DLD1 (cell line): ENCODE data around the gene NGRN.

ENCODE experiments used
- in situ Hi-C: cut with HindIII; loops from 2 replicates; pipeline ENCODE4 v1.10.0; 2017; ENCODE audit warnings: low sequenced_read_pairs

The NGRN gene, protein sequence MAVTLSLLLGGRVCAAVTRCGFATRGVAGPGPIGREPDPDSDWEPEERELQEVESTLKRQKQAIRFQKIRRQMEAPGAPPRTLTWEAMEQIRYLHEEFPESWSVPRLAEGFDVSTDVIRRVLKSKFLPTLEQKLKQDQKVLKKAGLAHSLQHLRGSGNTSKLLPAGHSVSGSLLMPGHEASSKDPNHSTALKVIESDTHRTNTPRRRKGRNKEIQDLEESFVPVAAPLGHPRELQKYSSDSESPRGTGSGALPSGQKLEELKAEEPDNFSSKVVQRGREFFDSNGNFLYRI

DNA sequence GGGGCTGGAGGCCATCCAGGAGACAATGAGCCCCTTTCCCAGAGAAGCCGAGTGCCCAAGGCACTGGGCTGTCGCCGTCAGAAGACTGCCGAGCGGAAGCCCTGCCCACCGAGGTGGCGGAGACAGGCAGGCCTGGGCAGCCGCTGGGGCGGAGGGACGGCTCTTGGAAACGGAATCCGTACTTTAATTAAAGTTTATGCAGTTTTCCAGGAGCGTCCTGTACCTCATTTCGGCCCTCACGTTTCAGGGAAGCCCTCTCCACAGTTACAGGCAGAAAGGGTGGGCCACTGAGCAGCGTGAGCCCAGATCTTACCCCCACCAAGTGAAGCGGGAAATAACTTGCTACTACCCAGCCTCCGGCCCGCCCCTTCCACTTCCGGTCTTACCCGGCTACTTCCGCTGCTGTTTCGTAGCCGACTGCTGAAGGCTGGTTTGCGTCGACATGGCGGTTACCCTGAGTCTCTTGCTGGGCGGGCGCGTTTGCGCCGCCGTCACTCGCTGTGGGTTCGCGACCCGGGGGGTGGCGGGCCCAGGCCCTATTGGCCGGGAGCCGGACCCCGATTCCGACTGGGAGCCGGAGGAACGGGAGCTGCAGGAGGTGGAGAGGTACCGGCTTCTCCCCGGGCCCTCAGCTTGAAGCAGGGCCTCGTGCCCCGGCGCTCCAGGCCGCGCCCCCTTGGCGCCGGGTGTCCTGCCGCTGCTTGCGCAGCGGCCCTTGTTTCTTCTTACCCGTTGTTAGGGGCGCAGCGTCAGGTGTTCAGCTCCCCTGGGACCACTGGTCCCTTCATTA, at the start of gene NGRN:
NGRN (plus strand) TSS at position 402 of the 790 bp plus-strand sequence; CDS start at position 443, 41 bp downstream.
- in situ Hi-C loops: no loop called here

DNA sequence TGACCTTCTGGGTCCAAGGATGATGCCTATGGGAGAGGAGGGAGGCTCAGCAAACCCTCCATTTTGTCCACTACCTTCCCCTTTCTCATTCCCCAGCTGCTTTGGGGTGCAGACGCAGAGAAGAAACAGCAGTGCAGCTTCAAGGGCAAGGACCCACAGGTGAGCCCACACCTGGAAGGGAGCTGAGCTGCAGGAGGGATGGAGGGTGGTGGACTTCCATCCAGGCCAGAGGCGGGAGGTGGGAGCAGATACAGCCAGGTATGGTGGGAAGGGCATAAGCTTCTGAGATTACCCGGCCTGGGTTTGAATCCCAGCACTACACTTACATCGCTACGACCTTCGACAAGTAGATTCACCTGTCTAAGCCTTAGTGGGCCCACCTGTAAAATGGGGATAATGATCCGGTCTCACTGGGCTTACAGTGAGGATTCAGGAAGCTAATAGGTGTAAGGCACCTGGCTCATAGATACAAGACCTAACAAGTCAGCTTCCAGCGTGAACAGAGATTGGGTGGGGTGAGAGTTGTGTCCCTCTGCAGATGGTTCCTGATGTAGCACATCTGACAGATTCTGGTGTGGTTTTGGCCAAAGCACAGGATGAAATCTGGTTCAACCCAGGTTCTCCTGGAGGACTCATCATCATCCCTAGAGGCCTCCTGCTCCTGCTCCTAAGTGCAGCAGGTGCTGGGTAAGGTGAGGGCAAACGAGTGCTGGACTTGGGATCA, 47.6 kb upstream of the NGRN start:
- in situ Hi-C loops: loop anchor here (10.0 kb wide), 1 partner anchor 73 kb away; no protein-coding TSS in a partner anchor

DNA sequence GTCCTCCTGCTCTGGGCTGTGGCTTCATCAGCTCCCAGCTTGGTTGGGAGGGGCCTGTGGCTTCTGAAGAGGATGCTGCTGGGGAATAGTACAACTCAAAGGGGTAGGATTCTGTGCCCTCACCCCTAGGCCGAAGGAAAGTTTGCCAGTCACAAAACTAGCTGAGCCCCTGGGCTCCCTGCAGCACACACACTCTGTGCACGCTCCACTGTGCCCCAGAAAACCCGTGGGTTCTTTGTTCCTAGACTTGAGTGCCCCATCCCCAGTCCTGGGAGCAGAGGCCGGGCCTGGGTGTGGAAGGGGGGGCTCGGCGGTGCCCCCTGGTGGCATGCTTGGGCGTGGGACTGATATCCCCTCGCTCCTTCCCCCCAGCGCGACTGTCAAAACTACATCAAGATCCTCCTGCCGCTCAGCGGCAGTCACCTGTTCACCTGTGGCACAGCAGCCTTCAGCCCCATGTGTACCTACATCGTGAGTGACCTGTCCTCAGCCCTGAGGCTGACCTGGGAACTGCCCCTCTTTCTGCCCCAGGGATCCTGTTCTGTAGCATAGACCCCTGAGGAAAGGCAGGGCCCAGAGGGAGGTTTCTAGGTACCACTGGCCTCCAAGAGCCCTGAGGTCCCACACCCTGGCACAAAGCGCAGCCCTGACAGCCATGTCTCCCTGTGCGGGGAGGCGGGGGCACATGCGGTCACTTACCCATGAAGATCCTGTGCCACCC, 45.9 kb upstream of the NGRN start:
- in situ Hi-C loops: loop anchor here (10.0 kb wide), 1 partner anchor 75 kb away; no protein-coding TSS in a partner anchor

DNA sequence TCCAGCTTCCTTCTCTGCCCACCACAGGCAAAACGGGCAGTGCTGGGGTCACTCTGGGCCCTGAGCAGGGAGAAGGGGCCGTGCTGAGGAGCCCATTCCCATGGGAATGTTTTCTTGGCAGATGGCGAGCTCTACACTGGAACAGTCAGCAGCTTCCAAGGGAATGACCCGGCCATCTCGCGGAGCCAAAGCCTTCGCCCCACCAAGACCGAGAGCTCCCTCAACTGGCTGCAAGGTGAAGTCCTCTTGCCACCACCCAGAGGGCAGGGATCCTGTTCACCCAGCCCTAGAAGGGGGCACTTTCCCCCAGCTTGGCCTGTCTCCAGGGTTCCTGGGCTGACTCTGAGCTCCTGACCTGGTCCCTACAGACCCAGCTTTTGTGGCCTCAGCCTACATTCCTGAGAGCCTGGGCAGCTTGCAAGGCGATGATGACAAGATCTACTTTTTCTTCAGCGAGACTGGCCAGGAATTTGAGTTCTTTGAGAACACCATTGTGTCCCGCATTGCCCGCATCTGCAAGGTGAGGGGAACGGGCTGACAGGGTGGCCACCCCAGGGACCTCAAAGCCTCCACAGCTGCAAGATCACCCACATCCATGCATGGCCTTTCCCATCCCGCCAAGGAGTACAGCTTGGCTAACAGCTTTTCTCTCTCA, 44.1 kb upstream of the NGRN start:
- in situ Hi-C loops: no loop called here

DNA sequence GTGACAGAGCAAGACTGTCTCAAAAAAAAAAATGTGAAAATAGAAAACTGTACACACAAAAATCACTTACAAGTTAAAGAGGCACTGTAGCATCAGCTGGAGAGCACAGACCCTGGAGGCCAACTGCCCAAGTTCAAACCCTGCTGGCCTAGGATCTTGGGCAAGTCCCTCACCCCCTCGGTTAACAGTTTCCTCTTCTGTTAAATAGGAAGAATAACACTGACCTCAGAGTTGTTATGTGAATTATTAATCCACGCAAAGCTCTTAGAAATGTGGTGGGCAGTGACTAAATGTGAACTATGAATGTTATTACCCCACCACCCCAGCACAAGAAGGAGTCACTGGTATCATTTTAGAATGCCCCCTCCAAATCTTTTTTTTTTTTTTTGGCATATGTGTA, 42.9 kb upstream of the NGRN start:
- in situ Hi-C loops: no loop called here

DNA sequence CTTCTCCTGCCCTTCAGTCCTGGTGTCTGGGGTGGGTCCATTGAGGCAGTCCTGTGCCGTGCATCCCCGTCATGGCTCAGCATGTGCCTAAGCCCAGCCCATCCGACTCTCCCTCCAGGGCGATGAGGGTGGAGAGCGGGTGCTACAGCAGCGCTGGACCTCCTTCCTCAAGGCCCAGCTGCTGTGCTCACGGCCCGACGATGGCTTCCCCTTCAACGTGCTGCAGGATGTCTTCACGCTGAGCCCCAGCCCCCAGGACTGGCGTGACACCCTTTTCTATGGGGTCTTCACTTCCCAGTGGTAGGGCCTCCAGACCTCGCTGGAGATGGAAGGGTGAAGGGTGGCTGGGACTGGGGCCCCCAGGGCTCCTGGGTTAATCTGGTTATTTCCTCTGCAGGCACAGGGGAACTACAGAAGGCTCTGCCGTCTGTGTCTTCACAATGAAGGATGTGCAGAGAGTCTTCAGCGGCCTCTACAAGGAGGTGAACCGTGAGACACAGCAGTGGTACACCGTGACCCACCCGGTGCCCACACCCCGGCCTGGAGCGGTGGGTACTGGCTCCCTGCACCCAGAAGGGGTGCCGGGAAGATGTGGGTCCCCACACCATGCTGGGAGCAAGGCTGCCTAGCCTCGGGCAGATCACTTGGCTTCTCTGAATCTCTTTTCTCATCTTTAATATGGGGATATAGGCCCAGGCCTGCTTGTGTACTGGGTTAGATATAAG, 41.9 kb upstream of the NGRN start:
- in situ Hi-C loops: no loop called here

DNA sequence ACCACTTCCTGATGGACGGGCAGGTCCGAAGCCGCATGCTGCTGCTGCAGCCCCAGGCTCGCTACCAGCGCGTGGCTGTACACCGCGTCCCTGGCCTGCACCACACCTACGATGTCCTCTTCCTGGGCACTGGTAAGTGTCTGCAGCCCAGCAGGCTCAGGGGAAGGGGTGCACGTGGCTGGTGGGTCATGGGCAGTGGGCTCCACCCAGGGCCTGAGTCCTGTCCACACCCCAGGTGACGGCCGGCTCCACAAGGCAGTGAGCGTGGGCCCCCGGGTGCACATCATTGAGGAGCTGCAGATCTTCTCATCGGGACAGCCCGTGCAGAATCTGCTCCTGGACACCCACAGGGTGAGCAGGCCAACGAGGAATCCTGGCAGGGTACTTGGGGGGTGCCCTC, 40.4 kb upstream of the NGRN start:
- in situ Hi-C loops: no loop called here

DNA sequence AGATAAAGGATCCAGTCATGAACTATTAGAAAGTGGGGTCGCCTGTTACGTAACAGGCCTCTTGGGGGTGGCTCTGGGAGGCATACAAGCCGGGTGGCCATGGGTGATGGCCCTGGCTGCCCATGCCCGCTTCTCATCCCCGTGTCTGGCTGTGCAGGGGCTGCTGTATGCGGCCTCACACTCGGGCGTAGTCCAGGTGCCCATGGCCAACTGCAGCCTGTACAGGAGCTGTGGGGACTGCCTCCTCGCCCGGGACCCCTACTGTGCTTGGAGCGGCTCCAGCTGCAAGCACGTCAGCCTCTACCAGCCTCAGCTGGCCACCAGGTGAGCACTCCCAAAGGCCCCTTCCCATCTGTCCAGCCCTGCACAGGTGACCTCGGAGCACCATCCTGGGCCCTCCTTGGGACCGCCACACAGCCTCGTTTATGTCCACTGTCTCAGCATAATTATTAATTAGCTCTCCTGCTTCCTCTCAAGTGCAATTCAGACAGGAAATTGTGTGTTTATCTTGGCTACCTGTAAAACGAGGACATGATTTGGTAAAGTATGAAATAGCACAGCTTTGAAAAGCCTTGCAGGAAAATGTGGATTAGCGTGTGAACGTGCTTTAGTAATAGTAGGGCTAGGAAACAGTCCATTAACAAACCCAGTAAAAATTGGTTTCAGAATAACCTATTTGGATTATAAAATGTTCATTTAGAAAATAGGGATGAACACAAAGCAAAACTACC, 39.8 kb upstream of the NGRN start:
- in situ Hi-C loops: no loop called here

DNA sequence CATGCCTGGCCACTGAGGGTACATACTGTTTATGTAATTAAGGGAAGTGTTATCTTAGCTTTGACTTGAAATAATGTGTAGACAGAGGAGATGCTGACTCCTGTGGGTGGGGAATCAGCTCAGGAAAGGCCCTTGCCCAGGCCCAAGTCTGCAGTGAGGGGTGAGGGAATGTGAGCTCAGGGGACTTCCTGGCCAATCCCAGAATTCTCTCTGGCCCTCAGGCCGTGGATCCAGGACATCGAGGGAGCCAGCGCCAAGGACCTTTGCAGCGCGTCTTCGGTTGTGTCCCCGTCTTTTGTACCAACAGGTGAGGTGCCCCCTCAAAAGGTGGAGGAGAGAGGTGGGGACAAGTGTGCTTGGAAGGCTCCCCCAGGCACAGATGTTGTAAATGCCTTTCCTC, 38.1 kb upstream of the NGRN start:
- in situ Hi-C loops: no loop called here

DNA sequence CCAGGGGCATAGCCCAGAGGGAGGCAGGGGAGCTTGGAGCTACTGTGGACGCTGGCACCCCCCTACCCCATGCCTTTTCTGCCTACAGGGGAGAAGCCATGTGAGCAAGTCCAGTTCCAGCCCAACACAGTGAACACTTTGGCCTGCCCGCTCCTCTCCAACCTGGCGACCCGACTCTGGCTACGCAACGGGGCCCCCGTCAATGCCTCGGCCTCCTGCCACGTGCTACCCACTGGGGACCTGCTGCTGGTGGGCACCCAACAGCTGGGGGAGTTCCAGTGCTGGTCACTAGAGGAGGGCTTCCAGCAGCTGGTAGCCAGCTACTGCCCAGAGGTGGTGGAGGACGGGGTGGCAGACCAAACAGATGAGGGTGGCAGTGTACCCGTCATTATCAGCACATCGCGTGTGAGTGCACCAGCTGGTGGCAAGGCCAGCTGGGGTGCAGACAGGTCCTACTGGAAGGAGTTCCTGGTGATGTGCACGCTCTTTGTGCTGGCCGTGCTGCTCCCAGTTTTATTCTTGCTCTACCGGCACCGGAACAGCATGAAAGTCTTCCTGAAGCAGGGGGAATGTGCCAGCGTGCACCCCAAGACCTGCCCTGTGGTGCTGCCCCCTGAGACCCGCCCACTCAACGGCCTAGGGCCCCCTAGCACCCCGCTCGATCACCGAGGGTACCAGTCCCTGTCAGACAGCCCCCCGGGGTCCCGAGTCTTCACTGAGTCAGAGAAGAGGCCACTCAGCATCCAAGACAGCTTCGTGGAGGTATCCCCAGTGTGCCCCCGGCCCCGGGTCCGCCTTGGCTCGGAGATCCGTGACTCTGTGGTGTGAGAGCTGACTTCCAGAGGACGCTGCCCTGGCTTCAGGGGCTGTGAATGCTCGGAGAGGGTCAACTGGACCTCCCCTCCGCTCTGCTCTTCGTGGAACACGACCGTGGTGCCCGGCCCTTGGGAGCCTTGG, 37.4 kb upstream of the NGRN start:
- in situ Hi-C loops: no loop called here

DNA sequence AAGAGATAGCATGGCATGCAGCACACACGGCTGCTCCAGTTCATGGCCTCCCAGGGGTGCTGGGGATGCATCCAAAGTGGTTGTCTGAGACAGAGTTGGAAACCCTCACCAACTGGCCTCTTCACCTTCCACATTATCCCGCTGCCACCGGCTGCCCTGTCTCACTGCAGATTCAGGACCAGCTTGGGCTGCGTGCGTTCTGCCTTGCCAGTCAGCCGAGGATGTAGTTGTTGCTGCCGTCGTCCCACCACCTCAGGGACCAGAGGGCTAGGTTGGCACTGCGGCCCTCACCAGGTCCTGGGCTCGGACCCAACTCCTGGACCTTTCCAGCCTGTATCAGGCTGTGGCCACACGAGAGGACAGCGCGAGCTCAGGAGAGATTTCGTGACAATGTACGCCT, 36.5 kb upstream of the NGRN start:
- in situ Hi-C loops: no loop called here

DNA sequence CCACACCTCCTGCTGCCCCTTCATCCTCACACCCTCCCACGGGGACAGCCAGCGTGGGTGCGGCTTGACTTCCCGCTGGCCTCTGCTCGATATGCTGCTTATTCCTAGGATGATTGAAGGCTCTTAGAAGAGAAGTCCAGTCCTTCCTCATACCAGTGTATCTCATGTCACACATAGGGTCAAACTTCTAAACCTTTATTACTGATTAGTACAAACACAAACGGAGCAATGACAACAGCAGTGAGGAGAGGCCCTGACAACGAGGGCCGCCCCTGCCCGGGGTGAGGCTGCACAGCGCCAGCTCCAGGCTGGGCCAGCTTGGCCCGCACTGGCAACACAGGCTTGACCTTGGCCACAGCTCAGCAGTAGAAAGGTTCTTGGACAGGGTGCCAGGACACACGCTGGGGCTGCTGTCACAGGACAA, 35.4 kb upstream of the NGRN start:
- in situ Hi-C loops: no loop called here

DNA sequence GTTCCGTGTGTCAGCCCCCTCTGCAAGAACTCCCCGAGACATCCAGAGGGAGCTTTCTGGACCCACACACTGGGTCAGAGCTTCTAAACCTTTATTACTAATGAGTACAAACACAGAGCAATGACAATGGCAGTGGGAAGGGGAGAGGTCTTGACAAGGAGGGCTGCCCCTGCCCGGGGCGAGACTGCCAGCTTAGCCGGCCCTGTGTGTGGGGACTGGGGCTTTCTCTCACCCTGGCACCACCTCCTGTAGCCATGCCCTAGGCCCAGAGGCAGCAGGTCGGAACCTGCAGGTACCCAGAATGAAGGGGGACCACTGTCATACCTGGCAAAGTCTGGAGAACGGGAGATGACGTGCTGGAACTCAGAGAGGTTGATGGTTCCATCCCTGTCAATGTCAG, 34.9 kb upstream of the NGRN start:
- in situ Hi-C loops: no loop called here

DNA sequence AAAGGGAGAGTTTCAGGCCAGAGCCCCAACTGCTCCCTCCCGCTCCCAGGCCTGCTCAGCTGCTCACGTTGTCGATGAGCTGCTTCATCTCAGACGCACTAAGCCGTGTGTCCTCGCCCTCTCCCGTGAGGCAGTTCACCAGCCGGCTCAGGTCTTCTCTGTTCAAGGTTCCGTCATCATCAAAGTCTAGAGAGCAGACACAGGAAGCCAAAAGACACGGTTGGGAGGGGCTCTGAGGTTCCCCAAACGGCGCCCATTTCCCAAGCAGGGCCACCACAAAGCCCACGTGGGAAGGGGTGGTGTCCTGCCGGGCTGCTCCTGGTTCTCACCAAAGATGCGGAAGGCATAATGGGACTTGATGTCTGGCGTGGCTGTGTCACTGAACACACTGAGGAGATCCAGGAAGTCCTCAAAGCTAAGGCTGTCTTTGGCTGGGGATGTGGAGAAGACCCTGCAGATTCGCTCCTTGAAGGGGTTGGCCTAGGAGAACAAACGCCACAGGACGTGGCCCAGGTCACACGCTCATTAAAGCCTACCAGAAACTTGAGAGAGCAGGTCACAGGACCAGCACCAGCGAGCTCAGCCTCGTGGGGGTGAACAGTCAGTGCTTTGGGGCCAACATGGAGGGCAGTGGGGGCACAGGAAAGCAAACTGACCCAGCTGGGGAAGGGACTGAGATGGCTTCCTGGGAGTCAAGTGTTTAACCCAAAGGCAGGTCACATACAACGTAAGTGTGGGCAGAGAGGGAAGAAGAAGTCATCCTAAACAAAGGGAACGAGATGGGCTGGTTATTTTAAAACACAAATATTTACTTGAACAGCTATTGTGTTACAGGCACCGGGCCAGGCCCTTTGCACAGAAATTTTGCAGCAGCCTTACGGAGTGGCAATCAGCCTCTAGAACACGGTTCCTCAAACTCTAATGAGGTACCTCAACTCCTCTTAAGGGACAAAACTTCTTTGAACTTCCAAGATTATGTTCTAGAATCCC, 34.1 kb upstream of the NGRN start:
- in situ Hi-C loops: no loop called here

DNA sequence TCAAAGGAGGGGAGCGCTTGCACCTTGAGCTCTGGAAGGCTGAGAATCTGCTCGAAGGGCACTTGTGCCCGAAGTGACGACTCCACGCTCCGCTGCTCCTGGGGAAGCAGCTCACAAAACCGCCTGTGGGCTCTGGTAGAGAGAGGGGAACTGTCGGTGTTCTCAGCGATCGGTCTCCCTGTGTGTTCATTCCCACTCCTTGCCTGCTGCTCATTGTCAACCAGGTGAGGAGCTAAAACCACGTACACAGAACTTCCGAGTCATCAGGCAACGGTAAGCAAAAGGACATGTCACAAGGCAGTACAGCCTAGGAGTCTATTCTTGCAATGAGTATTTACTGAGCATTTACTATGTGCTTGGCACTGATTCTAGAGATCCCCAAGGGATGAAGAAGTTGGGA, 33.3 kb upstream of the NGRN start:
- in situ Hi-C loops: no loop called here

DNA sequence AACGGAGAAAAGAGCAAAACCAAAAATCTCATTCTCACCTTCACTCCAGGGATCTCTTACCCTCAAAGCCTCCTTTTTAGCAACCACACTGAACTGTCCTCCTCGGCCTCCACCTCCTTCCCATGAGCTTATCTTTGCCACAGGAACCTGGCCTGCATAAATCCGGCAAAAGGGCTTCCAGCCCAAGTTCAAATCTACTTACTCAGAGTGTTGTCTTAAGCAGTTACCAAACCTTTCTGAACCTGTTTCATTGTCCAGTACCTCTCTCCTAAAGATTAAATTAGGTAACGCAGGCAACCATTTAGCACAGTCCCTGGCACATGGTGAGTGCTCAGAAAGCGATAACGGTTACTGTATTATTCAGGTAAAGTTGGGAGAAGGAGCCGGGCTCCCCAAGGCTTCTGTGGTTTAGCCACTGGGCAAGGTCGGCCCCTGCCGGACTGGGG, 32.5 kb upstream of the NGRN start:
- in situ Hi-C loops: no loop called here
